ACC112 (cell line): Measurements from ENCODE around the gene MRPL33.
A peak's percentile ranks its signal among the peaks of the same experiment; 100 is the strongest.

Source experiments
- H2AFZ ChIP-seq: fragments of 200-600 bp; sonication (generic); one replicate; pipeline ENCODE4 v1.6.0; 2017; ENCODE audit warnings: antibody characterized with exemption, low read length; ENCODE audit not compliant: unreplicated experiment
- H3K27ac ChIP-seq: fragments of 200-600 bp; sonication (generic); 2 replicates; pipeline ENCODE4 v1.5.1; 2014; ENCODE audit warnings: low read depth, mild to moderate bottlenecking, antibody characterized with exemption, low read length, moderate library complexity
- H3K27me3 ChIP-seq: fragments of 200-600 bp; sonication (generic); 2 replicates; pipeline ENCODE4 v1.6.1; 2014; ENCODE audit warnings: mild to moderate bottlenecking, antibody characterized with exemption, low read length, moderate library complexity, mixed read lengths; ENCODE audit not compliant: insufficient read depth
- H3K36me3 ChIP-seq: fragments of 200-600 bp; sonication (generic); 2 replicates; pipeline ENCODE4 v1.6.1; 2016; ENCODE audit warnings: mild to moderate bottlenecking, antibody characterized with exemption, low read length, moderate library complexity, mixed read lengths; ENCODE audit not compliant: insufficient read depth
- H3K4me1 ChIP-seq: fragments of 200-600 bp; sonication (generic); one replicate; pipeline ENCODE4 v1.6.1; 2016; ENCODE audit warnings: low read length, mixed read lengths; ENCODE audit not compliant: insufficient read depth, unreplicated experiment, control insufficient read depth
- H3K4me3 ChIP-seq: fragments of 200-600 bp; sonication (generic); 2 replicates; pipeline ENCODE4 v1.5.1; 2014; ENCODE audit warnings: mild to moderate bottlenecking, low read depth, low read length
- H3K79me2 ChIP-seq: fragments of 200-600 bp; sonication (generic); one replicate; pipeline ENCODE4 v1.6.0; 2016; ENCODE audit warnings: low read length; ENCODE audit not compliant: control insufficient read depth, unreplicated experiment, insufficient read depth

The MRPL33 gene

GRCh38 chr2:27798486-27798885 lies 27.0 kb downstream of the MRPL33 start:
- Histone ChIP-seq H3K79me2 (no peaks in the 10 kb centered on the region), H3K36me3 (no peaks in the 10 kb centered on the region), H3K27ac (peak overlapping the region; percentile 99), H3K27me3 (no peaks in the 10 kb centered on the region), H3K4me1 (peaks cover 57% of the 10 kb centered on the region), H3K4me3 (peak overlapping the region; percentile 2; the same call in 1 of the 2 replicates), H2AFZ (no peak overlapping the region)

- Histone ChIP-seq H3K27me3 (no peaks in the 10 kb centered on the region), H3K27ac (peak overlapping the region; percentile 99), H3K79me2 (no peaks in the 10 kb centered on the region), H3K4me1 (peaks cover 57% of the 10 kb centered on the region), H3K4me3 (peak overlapping the region; percentile 2; the same call in 1 of the 2 replicates), H3K36me3 (no peaks in the 10 kb centered on the region), H2AFZ (peak overlapping the region; percentile 9)
Observed at GRCh38 chr2:27798948-27799645, 27.6 kb downstream of the MRPL33 start.

GRCh38 chr2:27799646-27800010 lies 28.1 kb downstream of the MRPL33 start:
- H3K4me1 ChIP-seq: peaks cover 57% of the 10 kb centered on the region
- H3K27me3 ChIP-seq: no peaks in the 10 kb centered on the region
- peak overlapping the region; percentile 99 for H3K27ac ChIP-seq
- H3K79me2 ChIP-seq: no peaks in the 10 kb centered on the region
- H3K4me3 ChIP-seq: 0 out of 2 replicates have a peak overlapping the region, but pooled peaks have one; percentile 1
- peak overlapping the region; percentile 9 for H2AFZ ChIP-seq
- no peaks in the 10 kb centered on the region for H3K36me3 ChIP-seq

GRCh38 chr2:27800856-27801255 lies 29.3 kb downstream of the MRPL33 start:
- H3K4me3 ChIP-seq: no peak overlapping the region
- H3K4me1 ChIP-seq: peaks cover 50% of the 10 kb centered on the region
- H2AFZ ChIP-seq: no peak overlapping the region
- H3K79me2 ChIP-seq: no peaks in the 10 kb centered on the region
- no peaks in the 10 kb centered on the region for H3K36me3 ChIP-seq
- H3K27me3 ChIP-seq: no peaks in the 10 kb centered on the region
- peak overlapping the region; percentile 99 for H3K27ac ChIP-seq

GRCh38 chr2:27802547-27802946 lies 31.0 kb downstream of the MRPL33 start:
- Histone ChIP-seq H3K79me2 (no peaks in the 10 kb centered on the region), H3K4me1 (peaks cover 33% of the 10 kb centered on the region), H3K4me3 (no peak overlapping the region), H3K27me3 (no peaks in the 10 kb centered on the region), H3K27ac (no peak overlapping the region), H2AFZ (no peak overlapping the region), H3K36me3 (no peaks in the 10 kb centered on the region)

GRCh38 chr2:27803046-27803445 lies 31.5 kb downstream of the MRPL33 start:
- Histone ChIP-seq H3K79me2 (no peaks in the 10 kb centered on the region), H3K27ac (no peak overlapping the region), H2AFZ (no peak overlapping the region), H3K36me3 (no peaks in the 10 kb centered on the region), H3K4me3 (no peak overlapping the region), H3K27me3 (no peaks in the 10 kb centered on the region), H3K4me1 (peaks cover 28% of the 10 kb centered on the region)

- Histone ChIP-seq H3K4me1 (peaks cover 24% of the 10 kb centered on the region), H3K36me3 (no peaks in the 10 kb centered on the region), H3K79me2 (no peaks in the 10 kb centered on the region), H3K27ac (no peak overlapping the region), H3K27me3 (no peaks in the 10 kb centered on the region), H3K4me3 (no peak overlapping the region), H2AFZ (no peak overlapping the region)
Observed at GRCh38 chr2:27804146-27804545, 32.6 kb downstream of the MRPL33 start.

- Histone ChIP-seq H3K4me3 (no peak overlapping the region), H3K79me2 (no peaks in the 10 kb centered on the region), H3K4me1 (peaks cover 27% of the 10 kb centered on the region), H3K27ac (no peak overlapping the region), H3K27me3 (no peaks in the 10 kb centered on the region), H3K36me3 (no peaks in the 10 kb centered on the region), H2AFZ (no peak overlapping the region)
Observed at GRCh38 chr2:27805180-27805579, 33.7 kb downstream of the MRPL33 start.

GRCh38 chr2:27806311-27807059 lies 35.0 kb downstream of the MRPL33 start:
- peaks cover 25% of the 10 kb centered on the region for H3K4me1 ChIP-seq
- no peak overlapping the region for H3K27ac ChIP-seq
- no peak overlapping the region for H2AFZ ChIP-seq
- no peaks in the 10 kb centered on the region for H3K27me3 ChIP-seq
- H3K79me2 ChIP-seq: no peaks in the 10 kb centered on the region
- no peaks in the 10 kb centered on the region for H3K36me3 ChIP-seq
- no peak overlapping the region for H3K4me3 ChIP-seq

- H3K27me3 ChIP-seq: no peaks in the 10 kb centered on the region
- H3K4me3 ChIP-seq: no peak overlapping the region
- H3K27ac ChIP-seq: no peak overlapping the region
- H2AFZ ChIP-seq: no peak overlapping the region
- H3K4me1 ChIP-seq: peaks cover 25% of the 10 kb centered on the region
- H3K79me2 ChIP-seq: no peaks in the 10 kb centered on the region
- H3K36me3 ChIP-seq: no peaks in the 10 kb centered on the region
Observed at GRCh38 chr2:27807476-27807875, 36.0 kb downstream of the MRPL33 start.

GRCh38 chr2:27808418-27808817 lies 36.9 kb downstream of the MRPL33 start:
- Histone ChIP-seq H3K4me3 (no peak overlapping the region), H3K4me1 (peaks cover 25% of the 10 kb centered on the region), H2AFZ (no peak overlapping the region), H3K36me3 (no peaks in the 10 kb centered on the region), H3K79me2 (no peaks in the 10 kb centered on the region), H3K27ac (no peak overlapping the region), H3K27me3 (no peaks in the 10 kb centered on the region)
